Suprapubic skin (tissue), 4 donors: ENCODE measurements around the gene FAM110A.

Experiments
- CTCF ChIP-seq, 2 donors: fragments of 200-600 bp in 1 of 2; fragments of 450-650 bp in 1 of 2; sonication (generic) in 1 of 2; IDR thresholded peaks; one replicate each; pipeline ENCODE4 v1.5.1; 2016 to 2019; ENCODE audit warnings: antibody characterized with exemption in 2 of 2, mild to moderate bottlenecking in 1 of 2, moderate library complexity in 1 of 2
- POLR2A ChIP-seq, 2 donors: fragments of 450-650 bp; IDR thresholded peaks; one replicate each; pipeline ENCODE4 v1.6.1; 2017; ENCODE audit warnings: antibody characterized with exemption in 2 of 2, mild to moderate bottlenecking in 2 of 2, moderate library complexity in 2 of 2
- POLR2AphosphoS5 ChIP-seq, 3 donors: sonication (generic); formaldehyde crosslinking; IDR thresholded peaks; one replicate each; pipeline ENCODE4 v1.6.1; 2017; ENCODE audit warnings: antibody characterized with exemption in 3 of 3

- no peak for TF ChIP-seq CTCF (IDR thresholded peaks at IDR 0.05)
- TF ChIP-seq POLR2A (IDR thresholded peaks at IDR 0.05) = no peak
- no peak for TF ChIP-seq POLR2AphosphoS5 (IDR thresholded peaks at IDR 0.05)
These were observed 7.5 kb downstream of the FAM110A start for GRCh38 chr20:840858-841567.
